ENCODE measurements around the gene MAPK10.

Gene MAPK10

DNA sequence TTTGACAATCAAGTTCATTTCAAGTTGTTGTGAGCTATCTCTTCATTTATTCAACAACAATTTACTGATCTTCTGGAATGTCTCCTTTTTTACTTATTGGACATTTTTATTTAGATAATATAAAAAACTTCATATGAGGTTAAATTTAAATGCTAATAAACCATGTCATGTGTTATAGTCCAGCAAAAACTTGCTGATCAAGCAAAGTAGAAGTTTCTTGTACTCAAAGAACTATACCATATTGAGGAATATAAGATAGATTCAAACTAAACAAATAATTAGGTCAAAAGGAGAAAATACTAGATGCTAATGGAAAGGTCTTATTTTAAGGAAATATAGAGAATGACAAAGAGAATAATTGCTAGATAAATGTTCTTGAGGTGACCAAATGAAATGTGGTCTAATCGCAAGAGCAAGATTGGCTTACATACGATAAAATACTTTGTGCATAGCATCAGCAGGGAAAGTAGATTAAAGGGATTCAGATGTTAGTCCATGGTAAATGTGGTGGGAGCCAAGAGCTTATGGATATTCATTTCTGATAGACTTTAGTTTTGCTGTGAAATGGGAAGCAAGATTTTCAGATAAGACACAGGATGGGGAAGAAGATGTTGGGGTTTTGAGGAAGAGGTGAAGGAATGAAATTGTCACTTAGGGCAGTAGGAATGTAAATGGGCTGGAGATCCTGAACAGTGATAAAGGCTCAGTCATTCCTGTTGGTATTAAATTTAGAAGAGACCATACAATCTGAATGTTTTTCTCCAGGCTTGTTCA lies 229.5 kb downstream of the MAPK10 start:
- Histone ChIP-seq H4K8ac (ENCODE audit: low read depth, low read length) (no peak overlapping the region), H2BK12ac (ENCODE audit: low read length) (no peak overlapping the region), H3K4me1 (ENCODE audit: control insufficient read depth in 1 of 2, insufficient read depth in 2 of 2, low read length in 2 of 2) (peaks cover 0 to 2% of the 10 kb centered on the region in 2 experiments), H3K4me2 (ENCODE audit: low read length) (no peak overlapping the region), H3K27me3 (ENCODE audit: insufficient read depth, low read length) (no peaks in the 10 kb centered on the region), H3K79me2 (ENCODE audit: control insufficient read depth, insufficient read depth, low read length, poor library complexity) (no peaks in the 10 kb centered on the region), H3K27ac (ENCODE audit: low read depth, low read length) (no peak overlapping the region), H3K23ac (ENCODE audit: low read length) (no peak overlapping the region), H2BK5ac (ENCODE audit: low read depth, low read length, poor library complexity) (no peak overlapping the region), H2AFZ (ENCODE audit: insufficient read depth, low read length, poor library complexity) (no peak overlapping the region), H2AK5ac (ENCODE audit: low read length) (no peak overlapping the region), H3K18ac (ENCODE audit: low read length) (no peak overlapping the region), H4K91ac (ENCODE audit: low read depth, low read length) (no peak overlapping the region), H3K4ac (ENCODE audit: low read depth, low read length) (no peak overlapping the region), H3K14ac (ENCODE audit: low read length) (no peak overlapping the region), H3K9me3 (ENCODE audit: insufficient read depth, low read depth, low read length) (no peaks in the 10 kb centered on the region), H3K36me3 (ENCODE audit: control insufficient read depth in 1 of 2, insufficient read depth in 2 of 2, low read length in 2 of 2) (no peaks in the 10 kb centered on the region), H3K9ac (ENCODE audit: low read length) (no peak overlapping the region), H3K79me1 (ENCODE audit: low read length) (no peaks in the 10 kb centered on the region), H3K4me3 (ENCODE audit: low read depth, low read length) (no peak overlapping the region), H2BK120ac (ENCODE audit: insufficient read depth, low read length, poor library complexity) (no peak overlapping the region), H4K12ac (ENCODE audit: low read depth, low read length) (no peak overlapping the region)
- DNase-seq = no peak
- WGBS (ENCODE audit: extremely low coverage, insufficient coverage, insufficient read length) = no CpG with 5 or more reads among the region's 2 CpGs

DNA sequence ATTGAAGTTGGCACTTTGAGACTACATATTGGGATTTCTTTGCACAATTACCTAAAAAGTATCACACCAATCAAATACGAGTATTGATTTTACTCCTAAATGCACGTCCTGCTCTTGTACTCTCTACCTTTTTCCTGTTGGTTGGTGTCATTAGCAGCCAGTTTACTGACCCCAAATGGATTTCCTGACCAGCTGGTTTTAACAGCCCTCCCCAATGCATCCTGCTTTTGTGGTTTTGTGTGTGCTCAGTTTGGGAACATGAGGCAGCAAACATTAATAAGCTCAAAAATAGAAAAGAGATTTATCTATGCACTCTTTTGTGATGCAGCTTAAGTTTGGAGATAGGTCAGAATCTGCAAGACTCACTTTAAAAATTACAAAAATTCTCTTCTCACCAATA lies 230.3 kb downstream of the MAPK10 start:
- Histone ChIP-seq H3K36me3 (ENCODE audit: control insufficient read depth in 1 of 2, insufficient read depth in 2 of 2, low read length in 2 of 2) (no peaks in the 10 kb centered on the region), H3K27ac (ENCODE audit: low read depth, low read length) (no peak overlapping the region), H4K91ac (ENCODE audit: low read depth, low read length) (no peak overlapping the region), H3K9ac (ENCODE audit: low read length) (no peak overlapping the region), H2BK12ac (ENCODE audit: low read length) (no peak overlapping the region), H3K79me2 (ENCODE audit: control insufficient read depth, insufficient read depth, low read length, poor library complexity) (no peaks in the 10 kb centered on the region), H2BK120ac (ENCODE audit: insufficient read depth, low read length, poor library complexity) (no peak overlapping the region), H3K4me3 (ENCODE audit: low read depth, low read length) (no peak overlapping the region), H3K9me3 (ENCODE audit: insufficient read depth, low read depth, low read length) (no peaks in the 10 kb centered on the region), H3K23ac (ENCODE audit: low read length) (no peak overlapping the region), H4K8ac (ENCODE audit: low read depth, low read length) (no peak overlapping the region), H4K12ac (ENCODE audit: low read depth, low read length) (no peak overlapping the region), H3K14ac (ENCODE audit: low read length) (no peak overlapping the region), H3K4ac (ENCODE audit: low read depth, low read length) (no peak overlapping the region), H3K4me1 (ENCODE audit: control insufficient read depth in 1 of 2, insufficient read depth in 2 of 2, low read length in 2 of 2) (peaks cover 0 to 2% of the 10 kb centered on the region in 2 experiments), H2AK5ac (ENCODE audit: low read length) (no peak overlapping the region), H3K4me2 (ENCODE audit: low read length) (no peak overlapping the region), H3K27me3 (ENCODE audit: insufficient read depth, low read length) (no peaks in the 10 kb centered on the region), H3K79me1 (ENCODE audit: low read length) (no peaks in the 10 kb centered on the region), H3K18ac (ENCODE audit: low read length) (no peak overlapping the region), H2BK5ac (ENCODE audit: low read depth, low read length, poor library complexity) (no peak overlapping the region), H2AFZ (ENCODE audit: insufficient read depth, low read length, poor library complexity) (no peak overlapping the region)
- no peak for DNase-seq
- no CpG with 5 or more reads among the region's 2 CpGs for WGBS (ENCODE audit: extremely low coverage, insufficient coverage, insufficient read length)

GRCh38 chr4:86122404-86122803 lies 237.4 kb downstream of the MAPK10 start:
- no peak overlapping the region for H4K8ac ChIP-seq (ENCODE audit: low read depth, low read length)
- no peaks in the 10 kb centered on the region for H3K79me2 ChIP-seq (ENCODE audit: control insufficient read depth, insufficient read depth, low read length, poor library complexity)
- no peak overlapping the region for H4K91ac ChIP-seq (ENCODE audit: low read depth, low read length)
- no peak overlapping the region for H2AK5ac ChIP-seq (ENCODE audit: low read length)
- no peak overlapping the region for H3K4me2 ChIP-seq (ENCODE audit: low read length)
- H3K4ac ChIP-seq (ENCODE audit: low read depth, low read length) = no peak overlapping the region
- H4K12ac ChIP-seq (ENCODE audit: low read depth, low read length) = no peak overlapping the region
- no peaks in the 10 kb centered on the region for H3K9me3 ChIP-seq (ENCODE audit: insufficient read depth, low read depth, low read length)
- H3K27ac ChIP-seq (ENCODE audit: low read depth, low read length) = no peak overlapping the region
- H3K79me1 ChIP-seq (ENCODE audit: low read length) = no peaks in the 10 kb centered on the region
- no peak overlapping the region for H3K9ac ChIP-seq (ENCODE audit: low read length)
- no peaks in the 10 kb centered on the region for H3K36me3 ChIP-seq (ENCODE audit: control insufficient read depth in 1 of 2, insufficient read depth in 2 of 2, low read length in 2 of 2)
- H2BK12ac ChIP-seq (ENCODE audit: low read length) = no peak overlapping the region
- no peak overlapping the region for H3K14ac ChIP-seq (ENCODE audit: low read length)
- DNase-seq = no peak
- no peak overlapping the region for H2BK120ac ChIP-seq (ENCODE audit: insufficient read depth, low read length, poor library complexity)
- no peak overlapping the region for H3K18ac ChIP-seq (ENCODE audit: low read length)
- no peak overlapping the region for H3K23ac ChIP-seq (ENCODE audit: low read length)
- no peaks in the 10 kb centered on the region for H3K27me3 ChIP-seq (ENCODE audit: insufficient read depth, low read length)
- no peaks in the 10 kb centered on the region for H3K4me1 ChIP-seq (ENCODE audit: control insufficient read depth in 1 of 2, insufficient read depth in 2 of 2, low read length in 2 of 2)
- no peak overlapping the region for H2AFZ ChIP-seq (ENCODE audit: insufficient read depth, low read length, poor library complexity)
- H3K4me3 ChIP-seq (ENCODE audit: low read depth, low read length) = no peak overlapping the region
- no peak overlapping the region for H2BK5ac ChIP-seq (ENCODE audit: low read depth, low read length, poor library complexity)

- Histone ChIP-seq H3K18ac (ENCODE audit: low read length) (no peak overlapping the region), H3K9ac (ENCODE audit: low read length) (no peak overlapping the region), H3K14ac (ENCODE audit: low read length) (no peak overlapping the region), H3K79me2 (ENCODE audit: control insufficient read depth, insufficient read depth, low read length, poor library complexity) (no peaks in the 10 kb centered on the region), H3K27ac (ENCODE audit: low read depth, low read length) (no peak overlapping the region), H3K9me3 (ENCODE audit: insufficient read depth, low read depth, low read length) (peaks cover 2% of the 10 kb centered on the region), H4K91ac (ENCODE audit: low read depth, low read length) (no peak overlapping the region), H3K4ac (ENCODE audit: low read depth, low read length) (no peak overlapping the region), H3K4me2 (ENCODE audit: low read length) (no peak overlapping the region), H2BK120ac (ENCODE audit: insufficient read depth, low read length, poor library complexity) (no peak overlapping the region), H2BK12ac (ENCODE audit: low read length) (no peak overlapping the region), H3K27me3 (ENCODE audit: insufficient read depth, low read length) (no peaks in the 10 kb centered on the region), H2AK5ac (ENCODE audit: low read length) (no peak overlapping the region), H3K4me1 (ENCODE audit: control insufficient read depth in 1 of 2, insufficient read depth in 2 of 2, low read length in 2 of 2) (no peaks in the 10 kb centered on the region), H2BK5ac (ENCODE audit: low read depth, low read length, poor library complexity) (no peak overlapping the region), H3K79me1 (ENCODE audit: low read length) (no peaks in the 10 kb centered on the region), H3K4me3 (ENCODE audit: low read depth, low read length) (no peak overlapping the region), H4K8ac (ENCODE audit: low read depth, low read length) (no peak overlapping the region), H4K12ac (ENCODE audit: low read depth, low read length) (no peak overlapping the region), H2AFZ (ENCODE audit: insufficient read depth, low read length, poor library complexity) (no peak overlapping the region), H3K36me3 (ENCODE audit: control insufficient read depth in 1 of 2, insufficient read depth in 2 of 2, low read length in 2 of 2) (no peaks in the 10 kb centered on the region), H3K23ac (ENCODE audit: low read length) (no peak overlapping the region)
- DNase-seq = no peak
These were observed 241.1 kb downstream of the MAPK10 start for GRCh38 chr4:86118711-86119110.
